GM23338 (cell line): ENCODE results near the gene AHDC1. TPM values are rescaled to one million over a fixed set of nuclear protein-coding genes. Genes with fewer than 3 reads are reported as not detected.

Source experiments
- ATAC-seq: fragments of 200-7000 bp; cut with Tn5 transposase; 3 replicates; pipeline ENCODE4 v1.9.1; 2020
- DNase-seq: peaks from one replicate; pipeline ENCODE4 v3.0.0-alpha.2; 2015; ENCODE audit warnings: low spot score
- H2AFZ ChIP-seq: fragments of 200-600 bp; sonication (generic); 2 replicates; pipeline ENCODE4 v1.8.0; 2016; ENCODE audit warnings: antibody characterized with exemption, mild to moderate bottlenecking, moderate library complexity
- H3F3A ChIP-seq: fragments of 200-600 bp; sonication (generic); replicated peaks from 2 replicates; pipeline ENCODE4 v1.8.0; 2017; ENCODE audit warnings: antibody characterized with exemption, mixed run types, low read depth
- H3K27ac ChIP-seq: fragments of 200-600 bp; sonication (generic); 2 replicates; pipeline ENCODE4 v1.6.1; 2016; ENCODE audit warnings: low read depth
- H3K27me3 ChIP-seq: fragments of 200-600 bp; sonication (generic); 2 replicates; pipeline ENCODE4 v1.8.0; 2016; ENCODE audit warnings: mild to moderate bottlenecking, mixed run types, moderate library complexity; ENCODE audit not compliant: insufficient read depth
- H3K36me3 ChIP-seq: fragments of 200-600 bp; sonication (generic); 2 replicates; pipeline ENCODE4 v1.8.0; 2016; ENCODE audit warnings: mild to moderate bottlenecking; ENCODE audit not compliant: insufficient read depth
- H3K4me1 ChIP-seq: fragments of 200-600 bp; sonication (generic); 2 replicates; pipeline ENCODE4 v1.8.0; 2016; ENCODE audit warnings: mild to moderate bottlenecking, moderate library complexity; ENCODE audit not compliant: insufficient read depth
- H3K4me2 ChIP-seq: fragments of 200-600 bp; sonication (generic); 2 replicates; pipeline ENCODE4 v1.7.1; 2017; ENCODE audit warnings: mixed run types
- H3K4me3 ChIP-seq: fragments of 200-600 bp; sonication (generic); 2 replicates; pipeline ENCODE4 v1.6.1; 2016; ENCODE audit warnings: mixed run types
- H3K79me2 ChIP-seq: fragments of 200-600 bp; sonication (generic); replicated peaks from 2 replicates; pipeline ENCODE4 v1.8.0; 2017; ENCODE audit warnings: mild to moderate bottlenecking; ENCODE audit not compliant: insufficient read depth
- H3K9me2 ChIP-seq: fragments of 200-600 bp; sonication (generic); 2 replicates; pipeline ENCODE4 v1.8.0; 2017; ENCODE audit not compliant: insufficient read depth
- H4K20me1 ChIP-seq: fragments of 200-600 bp; sonication (generic); replicated peaks from 2 replicates; pipeline ENCODE4 v1.8.0; 2017; ENCODE audit warnings: mild to moderate bottlenecking; ENCODE audit not compliant: insufficient read depth
- H3K27ac Mint-ChIP-seq: 2 replicates; pipeline ENCODE4 v1.8.0; 2020; ENCODE audit warnings: inconsistent platforms, mild to moderate bottlenecking, moderate library complexity, mixed read lengths
- H3K27me3 Mint-ChIP-seq: 3 replicates; pipeline ENCODE4 v1.8.0; 2022; ENCODE audit warnings: low read depth, mild to moderate bottlenecking, moderate library complexity, mixed read lengths, inconsistent platforms; ENCODE audit not compliant: insufficient read depth, poor library complexity
- H3K36me3 Mint-ChIP-seq: 3 replicates; pipeline ENCODE4 v1.8.0; 2021; ENCODE audit warnings: low read depth, mild to moderate bottlenecking, inconsistent platforms, moderate library complexity, mixed read lengths
- H3K4me1 Mint-ChIP-seq: 3 replicates; pipeline ENCODE4 v1.8.0; 2020; ENCODE audit warnings: mild to moderate bottlenecking, inconsistent platforms, mixed read lengths
- H3K4me3 Mint-ChIP-seq: 3 replicates; pipeline ENCODE4 v1.8.0; 2021; ENCODE audit warnings: moderate library complexity, mild to moderate bottlenecking, inconsistent platforms, mixed read lengths
- H3K9me3 Mint-ChIP-seq: 3 replicates; pipeline ENCODE4 v1.8.0; 2020; ENCODE audit warnings: moderate library complexity, mild to moderate bottlenecking, inconsistent platforms, mixed read lengths
- CREB1 ChIP-seq: fragments of 250-450 bp; sonication (Bioruptor Pico); IDR thresholded peaks from 2 replicates; pipeline ENCODE4 v1.5.0; 2020; ENCODE audit warnings: low read depth, mild to moderate bottlenecking, moderate library complexity
- EZH2 ChIP-seq: fragments of 200-600 bp; sonication (generic); IDR thresholded peaks from one replicate; pipeline ENCODE4 v1.8.0; 2017; ENCODE audit warnings: antibody characterized with exemption, mild to moderate bottlenecking, low read depth; ENCODE audit not compliant: unreplicated experiment
- EZH2phosphoT487 ChIP-seq: fragments of 200-600 bp; sonication (generic); IDR thresholded peaks from one replicate; pipeline ENCODE4 v1.8.1; 2018; ENCODE audit warnings: antibody characterized with exemption; ENCODE audit not compliant: unreplicated experiment
- JUNB ChIP-seq: IDR thresholded peaks from one replicate; pipeline ENCODE4 v1.6.1; 2016; ENCODE audit warnings: antibody characterized with exemption; ENCODE audit not compliant: unreplicated experiment
- NANOG ChIP-seq: IDR thresholded peaks from 2 replicates; pipeline ENCODE4 v1.6.1; 2016; ENCODE audit warnings: antibody characterized with exemption, borderline replicate concordance
- POLR2AphosphoS5 ChIP-seq: IDR thresholded peaks from 2 replicates; pipeline ENCODE4 v1.6.1; 2016; ENCODE audit warnings: antibody characterized with exemption, low read depth
- STAT1 ChIP-seq: IDR thresholded peaks from one replicate; pipeline ENCODE4 v1.6.1; 2016; ENCODE audit warnings: antibody characterized with exemption; ENCODE audit not compliant: unreplicated experiment
- ZNF114 ChIP-seq: fragments of 250-450 bp; sonication (Bioruptor Pico); IDR thresholded peaks from 2 replicates; pipeline ENCODE4 v1.5.0; 2020; ENCODE audit warnings: mild to moderate bottlenecking, moderate library complexity
- ZNF331 ChIP-seq: fragments of 250-450 bp; sonication (Bioruptor Pico); IDR thresholded peaks from 2 replicates; pipeline ENCODE4 v1.5.0; 2020; ENCODE audit warnings: low read depth, mild to moderate bottlenecking, moderate library complexity
- polyA plus RNA-seq: library from polyadenylated mRNA; unstranded; fragments of >200 nt; fragmentation: Nextera tagmentation; extraction: Ambion mirVana; gene quantifications from 2 replicates; pipeline ENCODE4 v1.2.1, GENCODE V29; 2016
- total RNA-seq: library from RNA; depleted of rRNA; stranded (reverse); fragments of >200 nt; shearing (Covaris generic); gene quantifications from 2 replicates; pipeline ENCODE4 v1.2.3, GENCODE V29; 2014
- TF ChIP-seq, protein P1 (sequence below), 2 experiments: fragments of 200-600 bp in 1 of 2; sonication (generic) in 1 of 2; conservative IDR thresholded peaks; 2 replicates each; pipeline versions ENCODE4 v1.5.1 to v1.6.1; 2016 to 2017; ENCODE audit warnings: antibody characterized with exemption in 2 of 2, low read depth in 2 of 2, mild to moderate bottlenecking in 2 of 2, moderate library complexity in 1 of 2
- TF ChIP-seq, protein P2 (sequence below): IDR thresholded peaks from 2 replicates; pipeline ENCODE4 v1.6.1; 2016; ENCODE audit warnings: antibody characterized with exemption
- TF ChIP-seq, protein P3 (sequence below): IDR thresholded peaks from one replicate; pipeline ENCODE4 v1.6.1; 2018; ENCODE audit warnings: antibody characterized with exemption; ENCODE audit not compliant: unreplicated experiment

Gene AHDC1
- total and polyA plus RNA-seq, 2 experiments from 2014 or later, result 8.3 to 22.2 TPM

DNA sequence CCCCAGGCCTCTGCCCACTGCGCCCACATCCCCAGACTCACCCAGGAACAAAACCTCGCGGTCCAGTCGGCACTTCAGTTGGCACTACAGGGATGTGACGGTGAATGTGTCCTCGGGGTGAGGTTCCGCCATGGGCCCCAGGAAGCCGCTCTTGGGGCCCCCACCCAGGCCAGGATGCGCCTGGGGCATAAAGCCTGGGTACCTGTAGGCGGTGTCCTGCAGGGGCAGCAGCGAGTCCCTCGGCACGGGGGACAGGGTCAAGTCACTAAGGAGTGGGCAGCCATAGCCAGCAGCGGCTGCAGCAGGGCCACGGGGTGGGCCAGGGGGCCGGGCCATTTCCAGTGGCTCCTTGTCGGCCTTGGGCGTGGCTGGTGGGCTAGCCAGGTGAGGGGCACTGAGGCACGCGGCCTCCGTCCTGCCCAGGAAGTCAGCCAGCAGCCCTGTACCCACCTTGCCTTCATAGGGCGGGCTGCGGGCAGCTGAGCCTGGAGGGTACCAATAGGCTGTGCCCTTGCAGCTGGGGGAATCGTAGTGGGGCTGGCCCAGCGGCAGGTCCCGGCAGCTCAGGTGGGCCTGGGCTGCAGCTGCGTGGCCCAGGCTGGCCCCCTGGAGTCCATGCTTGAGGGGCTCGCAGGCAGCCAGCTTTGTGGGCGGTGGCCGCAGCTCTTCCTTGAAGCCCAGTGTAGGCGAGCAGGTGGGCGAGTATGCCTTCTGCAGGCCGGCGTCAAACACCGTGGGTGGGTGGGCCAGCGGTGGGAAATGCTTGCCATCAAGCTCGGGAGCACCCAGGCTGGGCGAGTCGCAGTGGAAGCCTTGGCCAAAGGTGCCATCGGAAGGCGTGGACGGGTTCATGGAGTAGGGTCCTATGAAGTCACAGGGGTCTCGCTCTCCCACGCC, 56.5 kb downstream of the AHDC1 start:
- H3K27ac ChIP-seq, result no peak overlapping the region
- no peak overlapping the region for H3K4me2 ChIP-seq
- Mint-ChIP-seq H3K4me3 (no peak overlapping the region), H3K9me3 (no peaks in the 10 kb centered on the region), H3K36me3 (peaks cover 21% of the 10 kb centered on the region; the same call in 2 of the 3 replicates), H3K4me1 (peaks cover 21% of the 10 kb centered on the region), H3K27ac (peak overlapping the region; percentile 7; the same call in 1 of the 2 replicates), H3K27me3 (peaks cover 15% of the 10 kb centered on the region)
- peaks cover 3% of the 10 kb centered on the region; the same call in 1 of the 2 replicates for H3K4me1 ChIP-seq
- no peak overlapping the region for H3K4me3 ChIP-seq
- H3K27me3 ChIP-seq, result no peaks in the 10 kb centered on the region
- H4K20me1 ChIP-seq, result no peaks in the 10 kb centered on the region; the same call in 1 of the 2 replicates
- DNase-seq, result peak; percentile 62
- 0 out of 2 replicates have a peak, but pooled peaks cover 2% of the 10 kb centered on the region for H3F3A ChIP-seq
- no peak overlapping the region for H2AFZ ChIP-seq
- no peaks in the 10 kb centered on the region for H3K36me3 ChIP-seq
- ATAC-seq, result peak; percentile 80
- H3K9me2 ChIP-seq, result no peaks in the 10 kb centered on the region
- TF ChIP-seq, protein P1, sequence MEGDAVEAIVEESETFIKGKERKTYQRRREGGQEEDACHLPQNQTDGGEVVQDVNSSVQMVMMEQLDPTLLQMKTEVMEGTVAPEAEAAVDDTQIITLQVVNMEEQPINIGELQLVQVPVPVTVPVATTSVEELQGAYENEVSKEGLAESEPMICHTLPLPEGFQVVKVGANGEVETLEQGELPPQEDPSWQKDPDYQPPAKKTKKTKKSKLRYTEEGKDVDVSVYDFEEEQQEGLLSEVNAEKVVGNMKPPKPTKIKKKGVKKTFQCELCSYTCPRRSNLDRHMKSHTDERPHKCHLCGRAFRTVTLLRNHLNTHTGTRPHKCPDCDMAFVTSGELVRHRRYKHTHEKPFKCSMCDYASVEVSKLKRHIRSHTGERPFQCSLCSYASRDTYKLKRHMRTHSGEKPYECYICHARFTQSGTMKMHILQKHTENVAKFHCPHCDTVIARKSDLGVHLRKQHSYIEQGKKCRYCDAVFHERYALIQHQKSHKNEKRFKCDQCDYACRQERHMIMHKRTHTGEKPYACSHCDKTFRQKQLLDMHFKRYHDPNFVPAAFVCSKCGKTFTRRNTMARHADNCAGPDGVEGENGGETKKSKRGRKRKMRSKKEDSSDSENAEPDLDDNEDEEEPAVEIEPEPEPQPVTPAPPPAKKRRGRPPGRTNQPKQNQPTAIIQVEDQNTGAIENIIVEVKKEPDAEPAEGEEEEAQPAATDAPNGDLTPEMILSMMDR (conservative IDR thresholded peaks at IDR 0.05; ENCODE audit: low read depth in 2 of 2), result peak; percentile 54 to 67
- TF ChIP-seq ZNF114 (CRISPR knock-in tag) (no peak), NANOG (no peak), EZH2phosphoT487 (no peak)
- H3K79me2 ChIP-seq, result no peaks in the 10 kb centered on the region

DNA sequence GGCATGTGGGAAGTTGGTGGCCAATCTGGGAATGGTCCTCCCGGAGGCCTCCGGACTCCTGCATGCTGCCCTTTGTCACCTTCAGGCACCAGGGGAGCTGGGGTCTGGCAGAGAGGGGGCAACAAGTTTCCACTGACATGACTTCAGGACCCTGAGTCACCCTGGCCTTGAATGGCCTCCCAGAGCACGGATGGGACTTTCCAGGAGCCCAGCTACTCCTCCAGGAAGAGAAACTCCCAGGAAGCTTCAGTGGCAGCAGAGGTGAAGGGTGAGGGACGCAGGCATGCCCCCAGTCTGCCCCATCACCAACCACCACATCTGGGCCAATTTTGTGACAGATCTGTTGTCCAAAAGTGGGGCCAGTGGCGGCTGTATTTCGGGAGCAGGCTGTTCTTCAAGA, 58.1 kb downstream of the AHDC1 start:
- Histone ChIP-seq H3K4me1 (peaks cover 9% of the 10 kb centered on the region), H3K9me2 (no peaks in the 10 kb centered on the region), H3K4me3 (no peak overlapping the region), H3K4me2 (no peak overlapping the region), H2AFZ (no peak overlapping the region), H3F3A (0 out of 2 replicates have a peak, but pooled peaks cover 3% of the 10 kb centered on the region), H3K27me3 (no peaks in the 10 kb centered on the region), H3K27ac (no peak overlapping the region), H3K36me3 (no peaks in the 10 kb centered on the region), H3K79me2 (no peaks in the 10 kb centered on the region), H4K20me1 (no peaks in the 10 kb centered on the region; the same call in 1 of the 2 replicates)
- DNase-seq, result no peak
- ATAC-seq, result no peak
- Mint-ChIP-seq H3K9me3 (no peaks in the 10 kb centered on the region), H3K36me3 (peaks cover 21% of the 10 kb centered on the region; the same call in 2 of the 3 replicates), H3K27ac (no peak overlapping the region), H3K4me1 (peaks cover 28% of the 10 kb centered on the region), H3K27me3 (peaks cover 16% of the 10 kb centered on the region), H3K4me3 (no peak overlapping the region)
- no peak for TF ChIP-seq EZH2
- no peak for TF ChIP-seq POLR2AphosphoS5
- TF ChIP-seq JUNB, result no peak
- no peak for TF ChIP-seq ZNF331 (CRISPR knock-in tag)
- TF ChIP-seq, protein P2, sequence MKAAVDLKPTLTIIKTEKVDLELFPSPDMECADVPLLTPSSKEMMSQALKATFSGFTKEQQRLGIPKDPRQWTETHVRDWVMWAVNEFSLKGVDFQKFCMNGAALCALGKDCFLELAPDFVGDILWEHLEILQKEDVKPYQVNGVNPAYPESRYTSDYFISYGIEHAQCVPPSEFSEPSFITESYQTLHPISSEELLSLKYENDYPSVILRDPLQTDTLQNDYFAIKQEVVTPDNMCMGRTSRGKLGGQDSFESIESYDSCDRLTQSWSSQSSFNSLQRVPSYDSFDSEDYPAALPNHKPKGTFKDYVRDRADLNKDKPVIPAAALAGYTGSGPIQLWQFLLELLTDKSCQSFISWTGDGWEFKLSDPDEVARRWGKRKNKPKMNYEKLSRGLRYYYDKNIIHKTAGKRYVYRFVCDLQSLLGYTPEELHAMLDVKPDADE, result no peak
- TF ChIP-seq ZNF114 (CRISPR knock-in tag), result no peak
- no peak for TF ChIP-seq NANOG
- no peak for TF ChIP-seq EZH2phosphoT487
- TF ChIP-seq, protein P1 (conservative IDR thresholded peaks at IDR 0.05; ENCODE audit: low read depth in 2 of 2), result no peak
- TF ChIP-seq STAT1, result no peak
- TF ChIP-seq CREB1 (CRISPR knock-in tag), result no peak
- TF ChIP-seq, protein P3, sequence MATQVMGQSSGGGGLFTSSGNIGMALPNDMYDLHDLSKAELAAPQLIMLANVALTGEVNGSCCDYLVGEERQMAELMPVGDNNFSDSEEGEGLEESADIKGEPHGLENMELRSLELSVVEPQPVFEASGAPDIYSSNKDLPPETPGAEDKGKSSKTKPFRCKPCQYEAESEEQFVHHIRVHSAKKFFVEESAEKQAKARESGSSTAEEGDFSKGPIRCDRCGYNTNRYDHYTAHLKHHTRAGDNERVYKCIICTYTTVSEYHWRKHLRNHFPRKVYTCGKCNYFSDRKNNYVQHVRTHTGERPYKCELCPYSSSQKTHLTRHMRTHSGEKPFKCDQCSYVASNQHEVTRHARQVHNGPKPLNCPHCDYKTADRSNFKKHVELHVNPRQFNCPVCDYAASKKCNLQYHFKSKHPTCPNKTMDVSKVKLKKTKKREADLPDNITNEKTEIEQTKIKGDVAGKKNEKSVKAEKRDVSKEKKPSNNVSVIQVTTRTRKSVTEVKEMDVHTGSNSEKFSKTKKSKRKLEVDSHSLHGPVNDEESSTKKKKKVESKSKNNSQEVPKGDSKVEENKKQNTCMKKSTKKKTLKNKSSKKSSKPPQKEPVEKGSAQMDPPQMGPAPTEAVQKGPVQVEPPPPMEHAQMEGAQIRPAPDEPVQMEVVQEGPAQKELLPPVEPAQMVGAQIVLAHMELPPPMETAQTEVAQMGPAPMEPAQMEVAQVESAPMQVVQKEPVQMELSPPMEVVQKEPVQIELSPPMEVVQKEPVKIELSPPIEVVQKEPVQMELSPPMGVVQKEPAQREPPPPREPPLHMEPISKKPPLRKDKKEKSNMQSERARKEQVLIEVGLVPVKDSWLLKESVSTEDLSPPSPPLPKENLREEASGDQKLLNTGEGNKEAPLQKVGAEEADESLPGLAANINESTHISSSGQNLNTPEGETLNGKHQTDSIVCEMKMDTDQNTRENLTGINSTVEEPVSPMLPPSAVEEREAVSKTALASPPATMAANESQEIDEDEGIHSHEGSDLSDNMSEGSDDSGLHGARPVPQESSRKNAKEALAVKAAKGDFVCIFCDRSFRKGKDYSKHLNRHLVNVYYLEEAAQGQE, result no peak
